BLaER1 (cell line): ENCODE measurements around the gene DNAJC4.

Experiments
- H3K27ac ChIP-seq: shearing (Covaris generic); formaldehyde crosslinking; 2 replicates; pipeline ENCODE4 v1.8.1; 2022
- H3K27me3 ChIP-seq: shearing (Covaris generic); formaldehyde crosslinking; 2 replicates; pipeline ENCODE4 v1.8.1; 2022
- H3K36me3 ChIP-seq: shearing (Covaris generic); formaldehyde crosslinking; 2 replicates; pipeline ENCODE4 v1.8.1; 2022
- H3K4me1 ChIP-seq: shearing (Covaris generic); formaldehyde crosslinking; 2 replicates; pipeline ENCODE4 v1.8.1; 2022
- H3K4me2 ChIP-seq: shearing (Covaris generic); formaldehyde crosslinking; 2 replicates; pipeline ENCODE4 v1.8.1; 2022
- H3K4me3 ChIP-seq: shearing (Covaris generic); formaldehyde crosslinking; 2 replicates; pipeline ENCODE4 v1.8.1; 2022
- H3K9ac ChIP-seq: shearing (Covaris generic); formaldehyde crosslinking; 2 replicates; pipeline ENCODE4 v1.8.1; 2022
- H3K9me3 ChIP-seq: shearing (Covaris generic); formaldehyde crosslinking; 2 replicates; pipeline ENCODE4 v1.8.1; 2022
- H4K20me1 ChIP-seq: shearing (Covaris generic); formaldehyde crosslinking; 2 replicates; pipeline ENCODE4 v1.8.1; 2022
- Cebpa-rat ChIP-seq: shearing (Covaris generic); IDR thresholded peaks from 2 replicates; pipeline ENCODE4 v1.8.1; 2022

DNAJC4 gene

GRCh38 chr11:64229090-64229743 is 1.1 kb upstream of the DNAJC4 start:
- no peak for TF ChIP-seq Cebpa-rat
- Histone ChIP-seq H3K9me3 (no peaks in the 10 kb centered on the region), H3K36me3 (peaks cover 8% of the 10 kb centered on the region), H3K9ac (peak overlapping the region; percentile 81), H3K4me3 (peak overlapping the region; percentile 77), H3K27ac (peak overlapping the region; percentile 87), H3K4me2 (peak overlapping the region; percentile 99), H4K20me1 (peaks cover 13% of the 10 kb centered on the region), H3K27me3 (no peaks in the 10 kb centered on the region), H3K4me1 (peaks cover 81% of the 10 kb centered on the region)

GRCh38 chr11:64229744-64230170 is 591 bp upstream of the DNAJC4 start:
- H3K4me3 ChIP-seq = peak overlapping the region; percentile 77

GRCh38 chr11:64230985-64231365 is 627 bp downstream of the DNAJC4 start:
- no peaks in the 10 kb centered on the region for H3K36me3 ChIP-seq
- peak overlapping the region; percentile 87 for H3K27ac ChIP-seq
- H3K9ac ChIP-seq = peak overlapping the region; percentile 81
- peak overlapping the region; percentile 77 for H3K4me3 ChIP-seq
- no peaks in the 10 kb centered on the region for H3K9me3 ChIP-seq
- no peak for TF ChIP-seq Cebpa-rat
- H3K4me2 ChIP-seq = peak overlapping the region; percentile 99
- H3K4me1 ChIP-seq = peaks cover 77% of the 10 kb centered on the region
- no peaks in the 10 kb centered on the region for H3K27me3 ChIP-seq
- peaks cover 10% of the 10 kb centered on the region for H4K20me1 ChIP-seq

More at GRCh38 chr11:64229744-64230170, 591 bp upstream of the DNAJC4 start:
- TF ChIP-seq Cebpa-rat = no peak
- Histone ChIP-seq H3K9ac (peak overlapping the region; percentile 81), H3K27ac (peak overlapping the region; percentile 87), H3K9me3 (no peaks in the 10 kb centered on the region), H3K36me3 (0 out of 2 replicates have a peak, but pooled peaks cover 3% of the 10 kb centered on the region), H4K20me1 (peaks cover 8% of the 10 kb centered on the region), H3K4me2 (peak overlapping the region; percentile 99), H3K4me1 (peaks cover 76% of the 10 kb centered on the region), H3K27me3 (no peaks in the 10 kb centered on the region)

- H4K20me1 ChIP-seq = peaks cover 12% of the 10 kb centered on the region
- peak overlapping the region; percentile 32 for H3K9ac ChIP-seq
- no peaks in the 10 kb centered on the region for H3K36me3 ChIP-seq
- H3K4me2 ChIP-seq = peak overlapping the region; percentile 99
- H3K27ac ChIP-seq = peak overlapping the region; percentile 51
- H3K4me3 ChIP-seq = peak overlapping the region; percentile 77; the same call in 1 of the 2 replicates
- H3K4me1 ChIP-seq = peaks cover 80% of the 10 kb centered on the region
- H3K9me3 ChIP-seq = no peaks in the 10 kb centered on the region
- H3K27me3 ChIP-seq = no peaks in the 10 kb centered on the region
- TF ChIP-seq Cebpa-rat = no peak
These were observed 1.2 kb downstream of the DNAJC4 start for GRCh38 chr11:64231546-64231945.

GRCh38 chr11:64232182-64232966 is 2.0 kb downstream of the DNAJC4 start:
- peak overlapping the region; percentile 99 for H3K4me2 ChIP-seq
- H3K4me3 ChIP-seq = no peak overlapping the region
- H3K27me3 ChIP-seq = no peaks in the 10 kb centered on the region
- H3K36me3 ChIP-seq = peaks cover 8% of the 10 kb centered on the region
- H4K20me1 ChIP-seq = peaks cover 12% of the 10 kb centered on the region
- H3K9ac ChIP-seq = peak overlapping the region; percentile 32
- H3K27ac ChIP-seq = peak overlapping the region; percentile 51
- H3K9me3 ChIP-seq = no peaks in the 10 kb centered on the region
- peaks cover 82% of the 10 kb centered on the region for H3K4me1 ChIP-seq
- no peak for TF ChIP-seq Cebpa-rat

GRCh38 chr11:64232967-64233315 is 2.6 kb downstream of the DNAJC4 start:
- no peak overlapping the region for H3K27ac ChIP-seq
- no peak overlapping the region for H3K9ac ChIP-seq
- H3K36me3 ChIP-seq = peaks cover 14% of the 10 kb centered on the region
- peaks cover 12% of the 10 kb centered on the region for H4K20me1 ChIP-seq
- no peaks in the 10 kb centered on the region for H3K9me3 ChIP-seq
- peaks cover 82% of the 10 kb centered on the region for H3K4me1 ChIP-seq
- no peak for TF ChIP-seq Cebpa-rat
- H3K4me2 ChIP-seq = peak overlapping the region; percentile 99
- no peak overlapping the region for H3K4me3 ChIP-seq
- no peaks in the 10 kb centered on the region for H3K27me3 ChIP-seq

- TF ChIP-seq Cebpa-rat = no peak
- Histone ChIP-seq H3K36me3 (peaks cover 25% of the 10 kb centered on the region), H3K4me2 (peak within 1 kb of the TSS; percentile 99), H3K27ac (peak within 1 kb of the TSS; percentile 76), H3K9ac (peak within 1 kb of the TSS; percentile 77), H3K27me3 (no peaks in the 10 kb centered on the region), H3K4me3 (peak within 1 kb of the TSS; percentile 77), H3K9me3 (no peaks in the 10 kb centered on the region), H4K20me1 (peaks cover 12% of the 10 kb centered on the region), H3K4me1 (peaks cover 81% of the 10 kb centered on the region)
These were observed 3.7 kb downstream of the DNAJC4 start, which contains the start of gene VEGFB for GRCh38 chr11:64233913-64234586. TSS of gene VEGFB (plus strand) at chr11:64234584. CDS start at chr11:64234834, 250 bp downstream.

GRCh38 chr11:64234647-64235379 is 4.5 kb downstream of the DNAJC4 start:
- H3K27me3 ChIP-seq = no peaks in the 10 kb centered on the region
- H3K4me1 ChIP-seq = peaks cover 81% of the 10 kb centered on the region
- no peaks in the 10 kb centered on the region for H3K9me3 ChIP-seq
- H3K4me2 ChIP-seq = peak overlapping the region; percentile 95
- H3K4me3 ChIP-seq = peak overlapping the region; percentile 77
- H3K27ac ChIP-seq = peak overlapping the region; percentile 72; the same call in 1 of the 2 replicates
- H4K20me1 ChIP-seq = peaks cover 12% of the 10 kb centered on the region
- peaks cover 32% of the 10 kb centered on the region for H3K36me3 ChIP-seq
- H3K9ac ChIP-seq = peak overlapping the region; percentile 76
- TF ChIP-seq Cebpa-rat = no peak
